ENCODE measurements around the gene VASH1. TPM values are rescaled to one million over a fixed set of nuclear protein-coding genes. Genes with fewer than 3 reads are reported as not detected.
"Not testable (repeated sequence)": the region's sequence is repeated elsewhere in the genome, so short reads cannot be mapped to it uniquely, and the experiment has no call there.

The VASH1 gene
- total RNA-seq, 4 donors from 2014 or later: 1.9 to 7.5 (median 3.6) TPM

DNA sequence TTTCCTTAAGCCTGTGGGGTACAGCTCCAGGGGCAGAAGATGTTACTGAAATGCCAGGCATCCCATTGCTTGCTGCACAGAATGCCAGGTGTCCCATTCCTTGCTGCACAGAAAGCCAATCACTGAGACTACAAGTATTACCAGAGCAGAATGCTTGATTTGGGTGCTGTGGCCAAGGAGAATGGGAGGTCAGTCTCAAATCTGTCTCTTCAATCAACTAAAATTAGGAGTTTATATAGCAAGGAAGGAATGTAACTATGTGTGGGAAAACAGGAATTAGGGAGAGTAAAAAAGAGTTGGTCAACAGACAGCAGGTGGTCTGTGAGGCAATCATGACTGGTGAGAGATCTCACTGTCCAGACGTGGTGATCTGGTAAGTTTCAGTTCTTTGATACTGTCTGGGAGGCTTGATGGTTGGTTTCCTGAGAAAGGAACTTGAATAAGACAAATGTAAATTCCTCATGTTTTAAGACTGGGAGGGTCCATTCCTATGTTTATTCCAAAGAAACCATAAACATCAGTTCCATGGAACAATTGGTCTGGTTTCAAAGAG, 31.2 kb upstream of the VASH1 start:
- TF ChIP-seq EP300 (IDR thresholded peaks at IDR 0.05; ENCODE audit: low read depth): no peak
- no peak for TF ChIP-seq POLR2A (IDR thresholded peaks at IDR 0.05)
- no peak for TF ChIP-seq CTCF (IDR thresholded peaks at IDR 0.05)
- no peak for TF ChIP-seq POLR2AphosphoS5 (IDR thresholded peaks at IDR 0.05)
- Histone ChIP-seq H3K27me3 (no peaks in the 10 kb centered on the region), H3K36me3 (no peaks in the 10 kb centered on the region), H3K27ac (no peak overlapping the region), H3K4me3 (no peak overlapping the region), H3K9me3 (no peaks in the 10 kb centered on the region), H3K4me1 (no peaks in the 10 kb centered on the region)
- intact Hi-C loops (cut with DNase I; ENCODE audit: low total_unique reads): no loop called here
- 21 to 60% methylated on average over 1 of the region's 1 CpG for WGBS, 2 donors (ENCODE audit: low coverage in 1 of 2)
- DNase-seq: no peak
- in situ Hi-C loops (cut with MboI; ENCODE audit: low pct_ligation_motif_present in 1 of 4, low pct_unique_long_range_greater_than_20kb in 1 of 4, low sequenced_read_pairs in 3 of 4): no loop called here

GRCh38 chr14:76734501-76734900, 26.8 kb upstream of the VASH1 start:
- H3K4me1 ChIP-seq; H3K27ac ChIP-seq; H3K9me3 ChIP-seq; H3K4me3 ChIP-seq; H3K27me3 ChIP-seq; H3K36me3 ChIP-seq; in situ Hi-C loops (cut with MboI; ENCODE audit: low pct_ligation_motif_present in 1 of 4, low pct_unique_long_range_greater_than_20kb in 1 of 4, low sequenced_read_pairs in 3 of 4); DNase-seq; intact Hi-C loops (cut with DNase I; ENCODE audit: low total_unique reads): not testable (repeated sequence)
- 92% methylated on average over 14 of the region's 31 CpGs; no CpG with 5 or more reads in 1 of the 2 donors for WGBS, 2 donors (ENCODE audit: low coverage in 1 of 2)

DNA sequence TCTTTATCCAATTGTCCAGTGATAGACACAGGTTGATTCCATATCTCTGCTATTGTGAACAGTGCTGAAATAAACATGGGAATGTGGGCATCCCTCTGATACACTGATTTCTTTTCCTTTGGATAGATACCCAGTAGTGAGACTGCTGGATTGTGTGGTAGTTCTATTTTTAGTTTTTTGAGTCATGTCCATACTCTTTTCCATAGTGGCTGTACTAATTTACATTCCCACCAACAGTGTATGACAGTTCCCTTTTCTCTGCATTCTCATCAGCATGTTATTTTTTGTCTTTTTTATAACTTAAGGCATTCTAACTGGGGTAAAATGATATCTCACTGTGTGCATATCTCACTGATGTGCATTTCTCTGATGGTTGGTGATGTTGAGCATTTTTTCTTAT, 24.8 kb upstream of the VASH1 start:
- no peaks in the 10 kb centered on the region for H3K27me3 ChIP-seq
- H3K36me3 ChIP-seq: no peaks in the 10 kb centered on the region
- intact Hi-C loops (cut with DNase I; ENCODE audit: low total_unique reads): no loop called here
- H3K27ac ChIP-seq: no peak overlapping the region
- H3K4me3 ChIP-seq: no peak overlapping the region
- in situ Hi-C loops (cut with MboI; ENCODE audit: low pct_ligation_motif_present in 1 of 4, low pct_unique_long_range_greater_than_20kb in 1 of 4, low sequenced_read_pairs in 3 of 4): no loop called here
- no peaks in the 10 kb centered on the region for H3K4me1 ChIP-seq
- no peak for DNase-seq
- peaks cover 3 to 5% of the 10 kb centered on the region in 2 donors for H3K9me3 ChIP-seq
- TF ChIP-seq CTCF (IDR thresholded peaks at IDR 0.05) (no peak), POLR2AphosphoS5 (IDR thresholded peaks at IDR 0.05) (no peak), POLR2A (IDR thresholded peaks at IDR 0.05) (no peak), EP300 (IDR thresholded peaks at IDR 0.05; ENCODE audit: low read depth) (no peak)

DNA sequence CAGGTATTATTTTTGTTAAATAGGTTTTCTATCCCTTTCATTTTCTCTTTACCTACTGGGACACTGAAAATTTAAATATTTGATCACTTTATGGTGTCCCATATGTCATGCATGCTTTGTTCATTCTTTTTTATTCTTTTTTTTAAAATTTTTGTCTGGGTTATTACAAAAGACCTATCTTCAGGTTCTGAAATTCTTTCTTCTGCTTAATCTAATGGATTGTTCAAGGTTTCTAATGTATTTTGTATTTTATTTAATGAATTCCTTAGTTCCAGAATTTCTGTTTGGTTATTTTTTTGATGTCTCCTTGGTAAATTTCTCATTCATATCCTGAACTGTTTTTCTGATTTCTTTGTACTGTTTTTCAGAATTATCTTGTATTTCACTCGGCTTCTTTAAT, 20.2 kb upstream of the VASH1 start:
- TF ChIP-seq EP300 (IDR thresholded peaks at IDR 0.05; ENCODE audit: low read depth): no peak
- TF ChIP-seq POLR2AphosphoS5 (IDR thresholded peaks at IDR 0.05): no peak
- no peak for TF ChIP-seq CTCF (IDR thresholded peaks at IDR 0.05)
- no peak for TF ChIP-seq POLR2A (IDR thresholded peaks at IDR 0.05)
- Histone ChIP-seq H3K36me3 (no peaks in the 10 kb centered on the region), H3K27ac (no peak overlapping the region), H3K4me1 (no peaks in the 10 kb centered on the region), H3K9me3 (peaks cover 4 to 5% of the 10 kb centered on the region in 2 donors), H3K4me3 (no peak overlapping the region), H3K27me3 (no peaks in the 10 kb centered on the region)
- intact Hi-C loops (cut with DNase I; ENCODE audit: low total_unique reads) (no loop called here), in situ Hi-C loops (cut with MboI; ENCODE audit: low pct_ligation_motif_present in 1 of 4, low pct_unique_long_range_greater_than_20kb in 1 of 4, low sequenced_read_pairs in 3 of 4) (no loop called here)
- DNase-seq: no peak
- 63 to 96% methylated on average over 1 of the region's 1 CpG for WGBS, 2 donors (ENCODE audit: low coverage in 1 of 2)

DNA sequence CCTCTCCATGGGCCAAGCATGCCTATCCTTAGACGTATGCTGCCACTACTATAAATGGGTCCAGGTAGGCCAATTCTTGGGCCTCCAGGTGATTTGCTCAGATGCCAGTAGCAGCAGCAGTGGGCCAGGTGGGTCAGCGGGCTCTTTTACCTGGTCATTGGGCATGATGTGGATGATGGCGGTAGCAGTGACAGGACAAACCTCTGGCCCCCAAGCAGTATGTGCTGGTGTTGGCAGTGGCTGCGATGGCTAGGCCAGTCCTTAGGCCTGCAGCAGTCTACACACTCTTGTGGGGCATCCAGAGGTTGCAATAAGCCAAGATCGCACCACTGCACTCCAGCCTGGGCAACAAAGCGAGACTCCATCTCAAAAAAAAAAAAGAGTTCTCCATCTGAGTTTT, 19.1 kb upstream of the VASH1 start:
- intact Hi-C loops (cut with DNase I; ENCODE audit: low total_unique reads) (no loop called here), in situ Hi-C loops (cut with MboI; ENCODE audit: low pct_ligation_motif_present in 1 of 4, low pct_unique_long_range_greater_than_20kb in 1 of 4, low sequenced_read_pairs in 3 of 4) (no loop called here)
- DNase-seq: no peak
- no peaks in the 10 kb centered on the region for H3K4me1 ChIP-seq
- no peak overlapping the region for H3K27ac ChIP-seq
- H3K4me3 ChIP-seq: no peak overlapping the region
- TF ChIP-seq CTCF (IDR thresholded peaks at IDR 0.05) (no peak), POLR2AphosphoS5 (IDR thresholded peaks at IDR 0.05) (no peak), EP300 (IDR thresholded peaks at IDR 0.05; ENCODE audit: low read depth) (no peak), POLR2A (IDR thresholded peaks at IDR 0.05) (no peak)
- WGBS, 2 donors (ENCODE audit: low coverage in 1 of 2): 95% methylated on average over 2 to 6 of the region's 6 CpGs
- H3K27me3 ChIP-seq: no peaks in the 10 kb centered on the region
- H3K9me3 ChIP-seq: peaks cover 4 to 5% of the 10 kb centered on the region in 2 donors
- no peaks in the 10 kb centered on the region for H3K36me3 ChIP-seq
